PC-9 (cell line): ENCODE results near the gene LENG1. TPM values are rescaled to one million over a fixed set of nuclear protein-coding genes. Genes with fewer than 3 reads are reported as not detected.
"Not testable (repeated sequence)": the region's sequence is repeated elsewhere in the genome, so short reads cannot be mapped to it uniquely, and the experiment has no call there.

Experiments used
- BruUV-seq: library from RNA; stranded (reverse); fragments of 400-500 nt; replicated peaks from 2 replicates; lab custom pipeline; 2021; lab: Mats Ljungman, UMichigan
- CTCF ChIA-PET: fragments of 300-600 bp; sonication (Branson Sonifier 250); formaldehyde crosslinking; loops from one replicate; lab custom pipeline; 2022; ENCODE audit warnings: antibody characterized with exemption; lab: Charles Lee
- POLR2A ChIA-PET: fragments of 300-600 bp; sonication (Branson Sonifier 250); formaldehyde crosslinking; loops from one replicate; lab custom pipeline; 2022; ENCODE audit warnings: antibody characterized with exemption; ENCODE audit not compliant: unreplicated experiment; lab: Charles Lee
- DNase-seq, 2 experiments: peaks; one replicate each; pipeline versions ENCODE4 v3.0.0 to v3.0.0-alpha.2; 2015 to 2022; ENCODE audit warnings: mixed read lengths in 1 of 2
- H2AFZ ChIP-seq: fragments of 200-600 bp; sonication (generic); 2 replicates; pipeline ENCODE4 v1.8.1; 2017; ENCODE audit warnings: antibody characterized with exemption
- H3F3A ChIP-seq: fragments of 200-600 bp; sonication (generic); 2 replicates; pipeline ENCODE4 v1.8.1; 2017; ENCODE audit warnings: antibody characterized with exemption, mild to moderate bottlenecking, low read depth; ENCODE audit not compliant: insufficient read depth
- H3K27ac ChIP-seq: fragments of 200-600 bp; sonication (generic); 2 replicates; pipeline ENCODE4 v1.6.1; 2016; ENCODE audit warnings: mixed run types
- H3K27me3 ChIP-seq: fragments of 200-600 bp; sonication (generic); 2 replicates; pipeline ENCODE4 v1.6.1; 2016; ENCODE audit warnings: low read depth, mixed run types; ENCODE audit not compliant: insufficient read depth
- H3K36me3 ChIP-seq: fragments of 200-600 bp; sonication (generic); 2 replicates; pipeline ENCODE4 v1.6.1; 2016; ENCODE audit warnings: low read depth, mixed run types
- H3K4me1 ChIP-seq: fragments of 200-600 bp; sonication (generic); replicated peaks from 2 replicates; pipeline ENCODE4 v1.6.1; 2016; ENCODE audit warnings: mixed run types; ENCODE audit not compliant: insufficient read depth
- H3K4me2 ChIP-seq: fragments of 200-600 bp; sonication (generic); 2 replicates; pipeline ENCODE4 v1.6.1; 2017; ENCODE audit warnings: mixed run types
- H3K4me3 ChIP-seq: fragments of 200-600 bp; sonication (generic); 2 replicates; pipeline ENCODE4 v1.6.1; 2016; ENCODE audit warnings: mixed run types
- H3K79me2 ChIP-seq: fragments of 200-600 bp; sonication (generic); 2 replicates; pipeline ENCODE4 v1.6.1; 2017; ENCODE audit warnings: low read depth, mixed run types
- H3K9me2 ChIP-seq: fragments of 200-600 bp; sonication (generic); 2 replicates; pipeline ENCODE4 v1.8.1; 2017; ENCODE audit warnings: mild to moderate bottlenecking; ENCODE audit not compliant: insufficient read depth
- H3K9me3 ChIP-seq: fragments of 200-600 bp; sonication (generic); 2 replicates; pipeline ENCODE4 v1.8.1; 2016; ENCODE audit warnings: low read depth; ENCODE audit not compliant: insufficient read depth
- H4K20me1 ChIP-seq: fragments of 200-600 bp; sonication (generic); 2 replicates; pipeline ENCODE4 v1.8.1; 2017; ENCODE audit not compliant: insufficient read depth
- EZH2 ChIP-seq: fragments of 200-600 bp; sonication (generic); IDR thresholded peaks from 2 replicates; pipeline ENCODE4 v1.8.0; 2017; ENCODE audit warnings: antibody characterized with exemption, low read depth
- intact Hi-C: fragments of 100-400 bp; cut with micrococcal nuclease; formaldehyde crosslinking; loops from one replicate; pipeline ENCODE4 v1.10.0; 2022; ENCODE audit not compliant: unreplicated experiment
- total RNA-seq: library from RNA; stranded (reverse); gene quantifications from 2 replicates; pipeline ENCODE4 v1.2.3, GENCODE V29; 2021
- TF ChIP-seq, protein P1 (sequence below): fragments of 200-600 bp; sonication (generic); conservative IDR thresholded peaks from 2 replicates; pipeline ENCODE4 v1.6.1; 2017; ENCODE audit warnings: mixed run types, antibody characterized with exemption, mild to moderate bottlenecking, moderate library complexity

LENG1 gene
- total RNA-seq, 1 experiment from 2014 or later: 6.7 TPM

DNA sequence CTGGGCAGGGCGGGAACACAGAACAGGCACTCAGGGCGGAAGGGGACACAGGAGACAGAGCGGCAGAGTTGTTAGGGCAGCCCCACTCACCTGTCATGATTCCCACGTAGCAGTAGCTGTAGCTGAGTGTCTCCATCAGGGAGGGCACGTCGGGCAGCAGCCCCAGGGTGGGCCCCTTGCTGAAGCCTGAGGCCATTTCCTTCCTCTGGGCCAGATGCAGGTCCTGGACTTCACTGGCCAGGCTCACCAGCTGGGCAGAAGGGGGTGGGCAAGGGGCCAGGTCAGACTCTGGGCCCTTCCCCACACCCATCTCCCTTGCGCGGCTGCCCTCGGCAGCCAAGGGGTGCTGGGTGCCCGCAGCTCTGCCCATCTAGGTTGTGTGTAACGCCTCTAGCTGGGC is 23.9 kb upstream of the LENG1 start:
- no peaks in the 10 kb centered on the region for H3K27me3 ChIP-seq
- H3K27ac ChIP-seq: no peak overlapping the region
- H3K4me2 ChIP-seq: no peak overlapping the region
- no peak overlapping the region for H3K4me3 ChIP-seq
- no peaks in the 10 kb centered on the region for H3K9me2 ChIP-seq
- DNase-seq: no peak
- intact Hi-C loops: no loop called here
- CTCF ChIA-PET: no interaction called here
- H3K4me1 ChIP-seq: peaks cover 10% of the 10 kb centered on the region
- peaks cover 28% of the 10 kb centered on the region for H4K20me1 ChIP-seq
- peaks cover 34% of the 10 kb centered on the region for H3K79me2 ChIP-seq
- no TSS peak for BruUV-seq
- POLR2A ChIA-PET: no interaction called here
- H2AFZ ChIP-seq: no peak overlapping the region
- TF ChIP-seq EZH2: no peak
- TF ChIP-seq, protein P1, sequence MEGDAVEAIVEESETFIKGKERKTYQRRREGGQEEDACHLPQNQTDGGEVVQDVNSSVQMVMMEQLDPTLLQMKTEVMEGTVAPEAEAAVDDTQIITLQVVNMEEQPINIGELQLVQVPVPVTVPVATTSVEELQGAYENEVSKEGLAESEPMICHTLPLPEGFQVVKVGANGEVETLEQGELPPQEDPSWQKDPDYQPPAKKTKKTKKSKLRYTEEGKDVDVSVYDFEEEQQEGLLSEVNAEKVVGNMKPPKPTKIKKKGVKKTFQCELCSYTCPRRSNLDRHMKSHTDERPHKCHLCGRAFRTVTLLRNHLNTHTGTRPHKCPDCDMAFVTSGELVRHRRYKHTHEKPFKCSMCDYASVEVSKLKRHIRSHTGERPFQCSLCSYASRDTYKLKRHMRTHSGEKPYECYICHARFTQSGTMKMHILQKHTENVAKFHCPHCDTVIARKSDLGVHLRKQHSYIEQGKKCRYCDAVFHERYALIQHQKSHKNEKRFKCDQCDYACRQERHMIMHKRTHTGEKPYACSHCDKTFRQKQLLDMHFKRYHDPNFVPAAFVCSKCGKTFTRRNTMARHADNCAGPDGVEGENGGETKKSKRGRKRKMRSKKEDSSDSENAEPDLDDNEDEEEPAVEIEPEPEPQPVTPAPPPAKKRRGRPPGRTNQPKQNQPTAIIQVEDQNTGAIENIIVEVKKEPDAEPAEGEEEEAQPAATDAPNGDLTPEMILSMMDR: no peak
- no peaks in the 10 kb centered on the region for H3K9me3 ChIP-seq
- H3F3A ChIP-seq: peaks cover 36% of the 10 kb centered on the region; the same call in 1 of the 2 replicates
- peaks cover 16% of the 10 kb centered on the region for H3K36me3 ChIP-seq

DNA sequence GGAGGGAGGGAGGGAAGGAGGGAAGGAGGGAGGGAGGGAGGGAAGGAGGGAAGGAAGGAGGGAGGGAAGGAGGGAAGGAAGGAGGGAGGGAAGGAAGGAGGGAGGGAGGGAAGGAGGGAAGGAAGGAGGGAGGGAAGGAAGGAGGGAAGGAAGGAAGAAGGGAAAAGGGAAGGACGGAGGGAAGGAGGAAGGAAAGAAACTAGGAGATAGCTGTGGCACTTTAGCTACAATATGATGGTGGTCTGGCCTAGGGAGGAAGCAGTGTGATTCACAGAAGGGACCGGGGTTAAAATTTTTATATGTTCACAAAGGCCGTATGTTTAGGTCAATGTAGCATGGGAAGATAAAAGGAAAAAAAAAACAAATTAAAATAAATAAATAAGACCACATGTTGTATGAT is 22.4 kb upstream of the LENG1 start:
- H3K9me2 ChIP-seq, POLR2A ChIA-PET, H3K9me3 ChIP-seq, BruUV-seq, H3K4me3 ChIP-seq, H3K4me2 ChIP-seq, DNase-seq, intact Hi-C loops, H2AFZ ChIP-seq, H3K4me1 ChIP-seq, H3K27ac ChIP-seq, CTCF ChIA-PET, H3K27me3 ChIP-seq: not testable (repeated sequence)
- Histone ChIP-seq H3K36me3 (peaks cover 22% of the 10 kb centered on the region), H3F3A (peaks cover 49% of the 10 kb centered on the region; the same call in 1 of the 2 replicates), H3K79me2 (peaks cover 21% of the 10 kb centered on the region), H4K20me1 (peaks cover 27% of the 10 kb centered on the region)

DNA sequence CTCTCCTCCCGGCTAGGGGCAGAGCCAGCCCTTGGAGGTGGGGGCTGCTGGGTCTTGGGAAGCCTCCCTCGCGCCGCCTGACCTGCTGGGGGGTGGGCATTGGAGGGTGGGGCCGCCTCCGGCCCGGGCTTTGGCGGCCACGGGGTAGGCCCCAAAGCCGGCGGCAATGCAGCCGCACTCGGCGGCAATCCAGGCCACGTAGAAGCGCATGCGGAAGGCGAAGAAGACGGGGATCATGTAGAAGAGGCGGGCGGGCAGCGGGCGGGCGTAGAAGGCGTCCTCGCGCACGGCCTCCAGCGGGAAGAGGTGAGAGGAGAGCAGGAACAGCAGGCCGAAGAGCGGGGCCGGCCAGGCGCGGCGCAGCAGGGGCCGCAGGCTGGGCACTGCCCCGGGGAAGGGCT is 21.2 kb upstream of the LENG1 start:
- Histone ChIP-seq H3K27me3 (no peaks in the 10 kb centered on the region), H3F3A (peaks cover 57% of the 10 kb centered on the region; the same call in 1 of the 2 replicates), H3K36me3 (peaks cover 16% of the 10 kb centered on the region), H3K9me2 (no peaks in the 10 kb centered on the region), H3K4me1 (no peaks in the 10 kb centered on the region), H3K4me2 (no peak overlapping the region), H3K27ac (no peak overlapping the region), H3K4me3 (no peak overlapping the region), H3K79me2 (peaks cover 9% of the 10 kb centered on the region; the same call in 1 of the 2 replicates), H3K9me3 (no peaks in the 10 kb centered on the region), H4K20me1 (peaks cover 33% of the 10 kb centered on the region), H2AFZ (no peak overlapping the region)
- CTCF ChIA-PET: no interaction called here
- TF ChIP-seq, protein P1: no peak
- no peak for TF ChIP-seq EZH2
- intact Hi-C loops: no loop called here
- no peak for DNase-seq
- no TSS peak for BruUV-seq
- POLR2A ChIA-PET: no interaction called here

DNA sequence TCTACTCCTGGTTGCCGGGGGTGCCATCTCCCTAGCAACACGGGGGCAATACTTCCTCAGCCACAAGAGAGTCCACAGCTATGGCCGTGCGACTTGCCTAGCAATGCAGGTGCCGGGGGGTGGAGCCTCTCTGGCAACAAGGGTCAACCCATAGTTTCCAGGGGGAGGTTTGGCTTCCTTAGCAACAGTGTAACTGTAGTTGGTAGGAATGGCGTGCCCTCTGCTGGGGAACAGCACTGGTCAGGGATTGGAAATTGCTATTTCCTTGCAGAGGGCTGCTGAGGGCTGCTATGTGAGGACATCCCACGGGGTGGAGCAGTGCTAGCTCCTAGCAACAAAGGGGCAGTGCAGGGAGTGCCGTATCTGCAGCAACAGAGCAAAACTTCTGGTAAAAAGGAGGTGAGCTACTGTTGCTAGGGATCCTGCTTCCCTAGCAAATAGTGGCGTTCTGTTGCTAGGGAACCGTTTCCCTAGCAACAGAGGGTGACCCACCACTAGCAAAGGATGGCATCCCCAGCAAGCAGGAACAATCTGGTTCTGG is 20.5 kb upstream of the LENG1 start:
- H3K4me3 ChIP-seq: no peak overlapping the region
- H3K27ac ChIP-seq: no peak overlapping the region
- peaks cover 38% of the 10 kb centered on the region for H4K20me1 ChIP-seq
- ChIA-PET CTCF (no interaction called here), POLR2A (no interaction called here)
- no peaks in the 10 kb centered on the region for H3K4me1 ChIP-seq
- no peaks in the 10 kb centered on the region for H3K27me3 ChIP-seq
- H3K9me2 ChIP-seq: no peaks in the 10 kb centered on the region
- intact Hi-C loops: no loop called here
- H2AFZ ChIP-seq: no peak overlapping the region
- peak in 1 of 2 experiments; percentile 65 for DNase-seq
- peaks cover 10% of the 10 kb centered on the region; the same call in 1 of the 2 replicates for H3K36me3 ChIP-seq
- no peak overlapping the region for H3K4me2 ChIP-seq
- H3K79me2 ChIP-seq: peaks cover 3% of the 10 kb centered on the region; the same call in 1 of the 2 replicates
- TF ChIP-seq, protein P1: no peak
- TF ChIP-seq EZH2: no peak
- BruUV-seq: no TSS peak
- H3F3A ChIP-seq: peaks cover 59% of the 10 kb centered on the region; the same call in 1 of the 2 replicates
- no peaks in the 10 kb centered on the region for H3K9me3 ChIP-seq
